Right lobe of liver (tissue), 6 donors: Measurements from ENCODE around the gene SNX14. TPM values are rescaled to one million over a fixed set of nuclear protein-coding genes. Genes with fewer than 3 reads are reported as not detected.

ENCODE experiments used
- ATAC-seq, 4 donors: fragments of 200-7000 bp; cut with Tn5 transposase; one replicate each; pipeline ENCODE4 v1.9.1; 2020; ENCODE audit warnings: mild to moderate bottlenecking in 4 of 4, moderate library complexity in 4 of 4
- DNase-seq, 3 donors: peaks; one replicate each; pipeline ENCODE4 v3.0.0-alpha.2; 2020
- H3K27ac ChIP-seq, 3 donors: fragments of 200-600 bp; one replicate each; pipeline ENCODE4 v1.8.0; 2022
- H3K27me3 ChIP-seq, 2 donors: fragments of 200-600 bp; one replicate each; pipeline ENCODE4 v1.8.0; 2022
- H3K36me3 ChIP-seq, 4 donors: fragments of 200-600 bp; sonication (generic) in 1 of 4; one replicate each; pipeline versions ENCODE4 v1.5.1 to v1.8.0; 2017 to 2022; ENCODE audit warnings: control low read depth in 1 of 4
- H3K4me1 ChIP-seq, 4 donors: fragments of 200-600 bp; sonication (generic) in 1 of 4; one replicate each; pipeline versions ENCODE4 v1.5.1 to v1.8.0; 2017 to 2022; ENCODE audit warnings: control low read depth in 1 of 4
- H3K4me3 ChIP-seq, 3 donors: fragments of 200-600 bp; one replicate each; pipeline ENCODE4 v1.8.0; 2022
- H3K9me3 ChIP-seq, 4 donors: fragments of 200-600 bp; sonication (generic) in 1 of 4; one replicate each; pipeline versions ENCODE4 v1.5.1 to v1.8.0; 2017 to 2022; ENCODE audit warnings: control low read depth in 1 of 4
- POLR2A ChIP-seq: fragments of 450-650 bp; IDR thresholded peaks from one replicate; pipeline ENCODE4 v1.6.1; 2017; ENCODE audit warnings: antibody characterized with exemption, mild to moderate bottlenecking
- WGBS: methylation state at CpG from one replicate; pipeline ENCODE4 v1.1.6; 2018; ENCODE audit warnings: low coverage, low lambda C conversion rate; ENCODE audit not compliant: insufficient coverage; ENCODE audit errors: missing lambda C conversion rate; 5-methylcytosine and 5-hydroxymethylcytosine counted together
- intact Hi-C, 2 donors: fragments of 100-400 bp; cut with DNase I; formaldehyde crosslinking; loops; one replicate each; pipeline versions ENCODE4 v1.11.2 to v1.14.1; 2022
- long read RNA-seq: library from polyadenylated mRNA; unstranded; transcript quantifications from one replicate; pipeline ENCODE4 v2.0.0, GENCODE V29; 2019
- total RNA-seq, 6 experiments: library from RNA; depleted of rRNA in 2 of 6; stranded (reverse); fragments of >200 nt in 2 of 6; fragmentation: NEBNext Ultra II Directional in 3 of 6; extraction: Animal tissue kit (Norgen Biotek cat#: 25700) in 3 of 6; gene quantifications; one replicate each; pipeline versions ENCODE4 v1.1.0 to v1.2.4, GENCODE V29; 2016 to 2023
- TF ChIP-seq, protein P1 (sequence below), 4 donors: fragments of 200-600 bp in 3 of 4; fragments of 450-650 bp in 1 of 4; IDR thresholded peaks; one replicate each; pipeline versions ENCODE4 v1.5.1 to v1.8.0; 2016 to 2022; ENCODE audit warnings: antibody characterized with exemption in 4 of 4, mild to moderate bottlenecking in 2 of 4
- donor health status: DM: no; HTN: yes; CAD: no.
- donor health status: DM: no; HTN: no; CAD: no.
- donor health status: DM: no; HTN: no; CAD: no.
- donor health status: DM: no; HTN: yes; CAD: no.
- donor health status: DM: no; HTN: yes; CAD: no.

The SNX14 gene, protein sequence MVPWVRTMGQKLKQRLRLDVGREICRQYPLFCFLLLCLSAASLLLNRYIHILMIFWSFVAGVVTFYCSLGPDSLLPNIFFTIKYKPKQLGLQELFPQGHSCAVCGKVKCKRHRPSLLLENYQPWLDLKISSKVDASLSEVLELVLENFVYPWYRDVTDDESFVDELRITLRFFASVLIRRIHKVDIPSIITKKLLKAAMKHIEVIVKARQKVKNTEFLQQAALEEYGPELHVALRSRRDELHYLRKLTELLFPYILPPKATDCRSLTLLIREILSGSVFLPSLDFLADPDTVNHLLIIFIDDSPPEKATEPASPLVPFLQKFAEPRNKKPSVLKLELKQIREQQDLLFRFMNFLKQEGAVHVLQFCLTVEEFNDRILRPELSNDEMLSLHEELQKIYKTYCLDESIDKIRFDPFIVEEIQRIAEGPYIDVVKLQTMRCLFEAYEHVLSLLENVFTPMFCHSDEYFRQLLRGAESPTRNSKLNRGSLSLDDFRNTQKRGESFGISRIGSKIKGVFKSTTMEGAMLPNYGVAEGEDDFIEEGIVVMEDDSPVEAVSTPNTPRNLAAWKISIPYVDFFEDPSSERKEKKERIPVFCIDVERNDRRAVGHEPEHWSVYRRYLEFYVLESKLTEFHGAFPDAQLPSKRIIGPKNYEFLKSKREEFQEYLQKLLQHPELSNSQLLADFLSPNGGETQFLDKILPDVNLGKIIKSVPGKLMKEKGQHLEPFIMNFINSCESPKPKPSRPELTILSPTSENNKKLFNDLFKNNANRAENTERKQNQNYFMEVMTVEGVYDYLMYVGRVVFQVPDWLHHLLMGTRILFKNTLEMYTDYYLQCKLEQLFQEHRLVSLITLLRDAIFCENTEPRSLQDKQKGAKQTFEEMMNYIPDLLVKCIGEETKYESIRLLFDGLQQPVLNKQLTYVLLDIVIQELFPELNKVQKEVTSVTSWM
- 10 to 100 TPM; 35.0 to 72.5 (median 51.9) TPM for total RNA-seq
- long read RNA-seq, partial matches to known transcripts = 2 of 8 reads
- long read RNA-seq, other reads (novel, unspliced or antisense) = 3 of 8 reads

- intact Hi-C loops = no loop called here
These were observed at the start of gene SNX14 for GRCh38 chr6:85593438-85594196. Gene SNX14, minus strand, starts transcription at chr6:85593858. Its CDS starts 140 bp downstream, at chr6:85593718.

GRCh38 chr6:85642774-85643536, 49.3 kb upstream of the SNX14 start, which contains the start of gene SYNCRIP:
Gene SYNCRIP, minus strand, starts transcription at chr6:85642886. Its CDS starts 1,447 bp downstream, at chr6:85641439.
- peak within 1 kb of the TSS; percentile 69 to 98 (median 83) for H3K4me3 ChIP-seq
- peaks cover 0 to 30% (median 5%) of the 10 kb centered on the region in 4 donors for H3K4me1 ChIP-seq
- WGBS = 1% methylated on average over 44 of the region's 76 CpGs
- peak within 1 kb of the TSS; percentile 96 to 99 (median 98) for H3K27ac ChIP-seq
- ATAC-seq (peak; percentile 88 to 94 (median 88)), DNase-seq (peak; percentile 100)
- no peaks in the 10 kb centered on the region for H3K9me3 ChIP-seq
- peak; percentile 93 for TF ChIP-seq POLR2A
- TF ChIP-seq, protein P1, sequence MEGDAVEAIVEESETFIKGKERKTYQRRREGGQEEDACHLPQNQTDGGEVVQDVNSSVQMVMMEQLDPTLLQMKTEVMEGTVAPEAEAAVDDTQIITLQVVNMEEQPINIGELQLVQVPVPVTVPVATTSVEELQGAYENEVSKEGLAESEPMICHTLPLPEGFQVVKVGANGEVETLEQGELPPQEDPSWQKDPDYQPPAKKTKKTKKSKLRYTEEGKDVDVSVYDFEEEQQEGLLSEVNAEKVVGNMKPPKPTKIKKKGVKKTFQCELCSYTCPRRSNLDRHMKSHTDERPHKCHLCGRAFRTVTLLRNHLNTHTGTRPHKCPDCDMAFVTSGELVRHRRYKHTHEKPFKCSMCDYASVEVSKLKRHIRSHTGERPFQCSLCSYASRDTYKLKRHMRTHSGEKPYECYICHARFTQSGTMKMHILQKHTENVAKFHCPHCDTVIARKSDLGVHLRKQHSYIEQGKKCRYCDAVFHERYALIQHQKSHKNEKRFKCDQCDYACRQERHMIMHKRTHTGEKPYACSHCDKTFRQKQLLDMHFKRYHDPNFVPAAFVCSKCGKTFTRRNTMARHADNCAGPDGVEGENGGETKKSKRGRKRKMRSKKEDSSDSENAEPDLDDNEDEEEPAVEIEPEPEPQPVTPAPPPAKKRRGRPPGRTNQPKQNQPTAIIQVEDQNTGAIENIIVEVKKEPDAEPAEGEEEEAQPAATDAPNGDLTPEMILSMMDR (IDR thresholded peaks at IDR 0.05) = no peak
- intact Hi-C loops = loop anchor here in 1 of 2 donors (5.0 kb wide), 1 partner anchor 34 kb away; no protein-coding TSS in a partner anchor
- no peaks in the 10 kb centered on the region for H3K27me3 ChIP-seq
- peaks cover 0 to 23% (median under 1%) of the 10 kb centered on the region in 4 donors for H3K36me3 ChIP-seq

More at GRCh38 chr6:85593438-85594196, at the start of gene SNX14:
- Histone ChIP-seq H3K36me3 (no peaks in the 10 kb centered on the region), H3K27me3 (no peaks in the 10 kb centered on the region), H3K4me1 (peaks cover 0 to 21% (median 7%) of the 10 kb centered on the region in 4 donors), H3K9me3 (no peaks in the 10 kb centered on the region), H3K4me3 (peak within 1 kb of the TSS; percentile 72 to 81 (median 77)), H3K27ac (peak within 1 kb of the TSS; percentile 95 to 96 (median 96))
- whole genome bisulfite sequencing = 0% methylated on average over 4 of the region's 82 CpGs
- ATAC-seq (peak; percentile 92 to 97 (median 94)), DNase-seq (peak; percentile 97 to 99 (median 98))
- peak; percentile 95 for TF ChIP-seq POLR2A
- TF ChIP-seq, protein P1 (IDR thresholded peaks at IDR 0.05) = peak in 1 of 4 donors; percentile 11

DNA sequence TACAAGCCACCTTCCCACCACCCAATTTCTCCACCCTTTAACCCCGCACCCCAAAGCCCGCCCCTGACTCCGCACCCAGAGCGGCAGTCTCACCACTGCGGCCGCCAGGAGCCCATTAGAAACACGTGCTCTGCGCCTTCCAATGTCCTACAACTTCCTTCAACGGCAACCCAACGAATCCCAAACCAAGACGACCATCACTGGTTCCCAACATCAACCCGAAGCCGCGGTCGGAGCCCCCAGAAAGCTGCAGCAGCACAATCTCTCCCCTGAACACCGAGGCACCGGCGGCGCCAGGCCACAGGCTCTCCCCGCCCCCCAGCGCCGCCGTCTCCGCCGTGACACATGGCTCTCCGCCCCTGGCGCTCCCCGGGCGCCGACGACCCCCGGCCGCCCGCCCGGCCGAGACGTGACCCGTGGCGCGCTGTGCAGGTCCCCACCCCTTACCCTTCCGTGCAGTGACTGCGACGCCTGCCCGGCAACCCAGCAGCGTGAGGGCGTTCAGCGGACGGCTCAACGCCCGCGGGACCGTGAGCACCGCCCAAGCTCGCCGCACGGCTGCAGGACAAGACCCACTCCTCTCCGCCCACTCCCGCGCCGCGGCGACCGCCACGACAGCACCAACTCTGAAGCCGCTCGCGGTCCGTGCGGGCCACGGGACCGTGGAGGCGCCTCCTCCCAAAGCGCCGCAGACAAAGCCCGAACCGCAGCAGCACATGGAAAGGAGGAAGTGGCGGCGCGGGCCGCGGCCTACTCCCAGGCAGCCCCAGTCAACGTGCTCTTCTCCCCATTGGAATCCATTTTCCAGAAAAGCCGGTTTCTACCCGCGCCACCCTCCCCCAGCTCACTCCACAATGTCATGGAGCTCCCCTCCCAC, 48.5 kb upstream of the SNX14 start:
- WGBS = 0% methylated on average over 18 of the region's 85 CpGs
- Histone ChIP-seq H3K27ac (peak overlapping the region; percentile 81 to 96 (median 83)), H3K9me3 (no peaks in the 10 kb centered on the region), H3K4me3 (peak overlapping the region; percentile 69 to 98 (median 83)), H3K36me3 (peaks cover 0 to 31% (median 6%) of the 10 kb centered on the region in 4 donors), H3K27me3 (no peaks in the 10 kb centered on the region), H3K4me1 (peaks cover 0 to 30% (median 5%) of the 10 kb centered on the region in 4 donors)
- no peak for TF ChIP-seq POLR2A
- TF ChIP-seq, protein P1 (IDR thresholded peaks at IDR 0.05) = no peak
- ATAC-seq = peak in 2 of 4 donors; percentile 0 to 3
- DNase-seq = peak; percentile 62 to 77 (median 66)
- intact Hi-C loops = loop anchor here in 1 of 2 donors (5.0 kb wide), 1 partner anchor 35 kb away; no protein-coding TSS in a partner anchor
